Psoas muscle (tissue), 8 donors: Measurements from ENCODE around the gene YIPF1. TPM values are rescaled to one million over a fixed set of nuclear protein-coding genes. Genes with fewer than 3 reads are reported as not detected.

Experiments
- ATAC-seq, 4 donors: fragments of 200-7000 bp; cut with Tn5 transposase; one replicate each; pipeline ENCODE4 v1.9.1; 2020; ENCODE audit warnings: moderate library complexity in 3 of 4, mild to moderate bottlenecking in 2 of 4
- DNase-seq, 2 donors: peaks; one replicate each; pipeline ENCODE4 v3.0.0-alpha.2; 2020
- H3K27ac ChIP-seq: fragments of 200-600 bp; one replicate; pipeline ENCODE4 v1.8.0; 2022
- H3K27me3 ChIP-seq, 3 donors: fragments of 200-600 bp in 1 of 3; one replicate each; pipeline versions ENCODE4 v1.6.1 to v1.8.0; 2013 to 2022; ENCODE audit warnings: low read length in 2 of 3, mild to moderate bottlenecking in 2 of 3, moderate library complexity in 1 of 3; ENCODE audit not compliant: insufficient read depth in 3 of 3
- H3K36me3 ChIP-seq, 2 donors: fragments of 200-600 bp in 1 of 2; one replicate each; pipeline versions ENCODE4 v1.6.1 to v1.8.0; 2013 to 2022; ENCODE audit warnings: low read depth in 1 of 2, mild to moderate bottlenecking in 1 of 2, moderate library complexity in 1 of 2; ENCODE audit not compliant: insufficient read depth in 1 of 2
- H3K4me1 ChIP-seq: fragments of 200-600 bp; one replicate; pipeline ENCODE4 v1.8.0; 2022
- H3K4me3 ChIP-seq: fragments of 200-600 bp; one replicate; pipeline ENCODE4 v1.8.0; 2022; ENCODE audit warnings: mild to moderate bottlenecking
- H3K9me3 ChIP-seq: fragments of 200-600 bp; one replicate; pipeline ENCODE4 v1.8.0; 2022
- CTCF ChIP-seq: fragments of 200-600 bp; IDR thresholded peaks from one replicate; pipeline ENCODE4 v1.8.0; 2022; ENCODE audit warnings: antibody characterized with exemption
- WGBS, 3 donors: extraction: QIAGEN DNeasy Blood & Tissue Kit; methylation state at CpG; one replicate each; pipeline versions ENCODE4 v1.1.6 to v1.1.7; 2013; 5-methylcytosine and 5-hydroxymethylcytosine counted together
- intact Hi-C, 2 donors: fragments of 100-400 bp; cut with DNase I; formaldehyde crosslinking; loops; one replicate each; pipeline versions ENCODE4 v1.11.0 to v1.14.2; 2022
- polyA plus RNA-seq, 3 donors: library from polyadenylated mRNA; stranded (reverse); fragments of 200-250 nt; gene quantifications; one replicate each; pipeline ENCODE4 v1.2.3, GENCODE V29; 2013
- total RNA-seq, 4 donors: library from RNA; stranded (reverse); fragmentation: NEBNext Ultra II Directional in 2 of 4; extraction: Animal tissue kit (Norgen Biotek cat#: 25700) in 2 of 4; gene quantifications; one replicate each; pipeline versions ENCODE4 v1.2.1 to v1.2.4, GENCODE V29; 2021 to 2023
- donor health status: healthy with polysubstance abuse.
- donor health status: DM: no; HTN: no; CAD: no; lungs with moderate emphysema.
- donor health status: Bipolar disorder and iron deficiency.
- donor health status: healthy.
- donor health status: DM: yes; HTN: yes; CAD: no.
- donor health status: DM: no; HTN: no; CAD: no.
- donor health status: DM: no; HTN: no; CAD: no.
- donor health status: DM: yes; HTN: yes; CAD: no.

Gene YIPF1
- total and polyA plus RNA-seq, 7 donors = 11.8 to 54.1 (median 23.1) TPM

- TF ChIP-seq CTCF = no peak
- intact Hi-C loops = no loop called here
- no peak for ATAC-seq
- WGBS, 3 donors = 93 to 99% (median 97%) methylated on average over 2 of the region's 2 CpGs
- Histone ChIP-seq H3K4me1 (no peaks in the 10 kb centered on the region), H3K4me3 (no peak overlapping the region), H3K36me3 (peaks cover 4 to 46% of the 10 kb centered on the region in 2 donors), H3K9me3 (no peaks in the 10 kb centered on the region), H3K27me3 (no peaks in the 10 kb centered on the region), H3K27ac (no peak overlapping the region)
- no peak for DNase-seq
Measured at GRCh38 chr1:53927376-53927881, 37.8 kb upstream of the YIPF1 start.

- no peaks in the 10 kb centered on the region for H3K27me3 ChIP-seq
- H3K4me1 ChIP-seq = no peaks in the 10 kb centered on the region
- H3K4me3 ChIP-seq = no peak overlapping the region
- TF ChIP-seq CTCF = no peak
- WGBS, 3 donors = 90 to 96% (median 91%) methylated on average over 3 of the region's 3 CpGs
- H3K27ac ChIP-seq = no peak overlapping the region
- H3K9me3 ChIP-seq = no peaks in the 10 kb centered on the region
- no peak for DNase-seq
- peaks cover 2 to 21% of the 10 kb centered on the region in 2 donors for H3K36me3 ChIP-seq
- no peak for ATAC-seq
- intact Hi-C loops = no loop called here
Measured at GRCh38 chr1:53919675-53920066, 30.1 kb upstream of the YIPF1 start.

GRCh38 chr1:53918343-53918742, 28.7 kb upstream of the YIPF1 start:
- no peak for DNase-seq
- no peak for ATAC-seq
- WGBS, 3 donors = 81 to 86% (median 82%) methylated on average over 5 of the region's 5 CpGs
- H3K4me3 ChIP-seq = no peak overlapping the region
- intact Hi-C loops = no loop called here
- H3K27me3 ChIP-seq = no peaks in the 10 kb centered on the region
- no peak for TF ChIP-seq CTCF
- no peaks in the 10 kb centered on the region for H3K9me3 ChIP-seq
- H3K4me1 ChIP-seq = no peaks in the 10 kb centered on the region
- H3K36me3 ChIP-seq = peaks cover 2 to 15% of the 10 kb centered on the region in 2 donors
- H3K27ac ChIP-seq = no peak overlapping the region

- intact Hi-C loops = no loop called here
- WGBS, 3 donors = 81 to 92% (median 84%) methylated on average over 5 of the region's 5 CpGs
- ATAC-seq (no peak), DNase-seq (no peak)
- Histone ChIP-seq H3K4me3 (no peak overlapping the region), H3K27ac (no peak overlapping the region), H3K4me1 (no peaks in the 10 kb centered on the region), H3K27me3 (no peaks in the 10 kb centered on the region), H3K36me3 (peaks cover 2 to 4% of the 10 kb centered on the region in 2 donors), H3K9me3 (no peaks in the 10 kb centered on the region)
- TF ChIP-seq CTCF = no peak
Measured at GRCh38 chr1:53913352-53914033, 23.9 kb upstream of the YIPF1 start.

GRCh38 chr1:53911442-53911841, 21.8 kb upstream of the YIPF1 start:
- no peak for TF ChIP-seq CTCF
- no peak overlapping the region for H3K4me3 ChIP-seq
- no peak overlapping the region for H3K27ac ChIP-seq
- WGBS, 3 donors = 96 to 97% (median 97%) methylated on average over 4 of the region's 4 CpGs
- DNase-seq = no peak
- H3K4me1 ChIP-seq = no peaks in the 10 kb centered on the region
- H3K27me3 ChIP-seq = no peaks in the 10 kb centered on the region
- H3K9me3 ChIP-seq = no peaks in the 10 kb centered on the region
- intact Hi-C loops = no loop called here
- ATAC-seq = no peak
- H3K36me3 ChIP-seq = peaks cover 2 to 4% of the 10 kb centered on the region in 2 donors
